Fibroblast of skin of right biceps (primary cell): ENCODE results near the gene SPEM1.
"Not testable (repeated sequence)": the region's sequence is repeated elsewhere in the genome, so short reads cannot be mapped to it uniquely, and the experiment has no call there.

Experiments
- DNase-seq: peaks from one replicate; pipeline ENCODE4 v3.0.0-alpha.2; 2013

Gene SPEM1

GRCh38 chr17:7443499-7444485, 23.7 kb downstream of the SPEM1 start:
- peak; percentile 77 for DNase-seq

DNA sequence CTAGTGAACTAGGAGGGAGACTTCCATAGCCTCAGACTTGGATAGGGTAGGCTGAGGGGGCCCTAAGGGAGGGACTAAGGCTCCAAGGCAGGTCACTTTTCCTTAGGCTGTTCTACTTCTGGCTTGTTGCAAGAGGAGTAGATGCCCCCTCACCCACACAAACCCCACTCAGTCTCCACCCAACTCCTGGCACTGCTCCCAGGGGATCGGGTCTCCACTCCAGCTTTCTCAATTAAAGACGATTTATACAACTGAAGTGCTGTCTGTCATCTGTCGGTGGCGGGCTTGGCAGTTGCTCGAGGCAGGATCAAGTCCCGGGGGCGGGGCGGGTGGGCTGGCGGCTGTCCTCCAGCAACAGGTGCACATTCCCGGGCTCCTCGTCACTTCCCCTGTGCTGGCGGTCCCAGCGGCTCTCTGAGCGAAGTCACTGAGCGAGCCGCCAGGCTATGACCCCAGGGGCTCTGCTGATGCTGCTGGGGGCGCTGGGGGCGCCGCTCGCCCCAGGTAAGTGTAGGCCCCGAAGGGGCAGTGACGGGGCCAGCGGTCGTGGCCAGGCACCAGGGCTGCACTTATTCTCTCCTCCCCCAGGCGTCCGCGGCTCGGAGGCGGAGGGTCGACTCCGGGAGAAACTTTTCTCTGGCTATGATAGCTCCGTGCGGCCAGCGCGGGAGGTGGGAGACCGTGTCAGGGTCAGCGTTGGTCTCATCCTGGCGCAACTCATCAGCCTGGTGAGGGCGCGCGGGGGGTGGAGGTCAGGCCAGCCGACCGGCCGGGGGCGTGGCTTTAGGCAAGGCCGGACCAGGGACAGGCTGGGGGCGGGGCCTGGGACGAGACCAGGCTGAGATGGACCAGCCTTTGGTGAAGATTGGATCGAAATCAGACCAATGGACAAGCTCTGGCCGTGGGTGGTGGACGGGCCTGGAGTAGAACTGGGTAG, 24.8 kb downstream of the SPEM1 start, which contains the start of gene CHRNB1:
TSS of gene CHRNB1 (plus strand) at position 380 of the 937 bp plus-strand sequence. CDS start at position 447, 67 bp downstream.
- DNase-seq, result peak; percentile 19

GRCh38 chr17:7445619-7445968, 25.5 kb downstream of the SPEM1 start:
- DNase-seq, result no peak

DNA sequence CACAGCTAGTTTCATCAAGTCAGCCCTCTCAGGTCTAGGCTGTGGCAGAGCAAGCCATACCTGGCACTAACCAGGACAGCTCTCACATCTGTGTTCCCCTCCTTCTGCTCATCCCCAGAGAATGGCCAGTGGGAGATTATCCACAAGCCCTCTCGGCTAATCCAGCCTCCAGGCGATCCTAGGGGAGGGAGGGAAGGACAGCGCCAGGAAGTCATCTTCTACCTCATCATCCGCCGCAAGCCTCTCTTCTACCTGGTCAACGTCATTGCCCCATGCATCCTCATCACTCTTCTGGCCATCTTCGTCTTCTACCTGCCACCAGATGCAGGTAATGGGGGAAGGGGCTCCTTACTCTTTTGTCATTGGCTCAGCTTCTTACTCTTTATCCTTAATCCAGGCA, 28.3 kb downstream of the SPEM1 start:
- DNase-seq, result no peak

DNA sequence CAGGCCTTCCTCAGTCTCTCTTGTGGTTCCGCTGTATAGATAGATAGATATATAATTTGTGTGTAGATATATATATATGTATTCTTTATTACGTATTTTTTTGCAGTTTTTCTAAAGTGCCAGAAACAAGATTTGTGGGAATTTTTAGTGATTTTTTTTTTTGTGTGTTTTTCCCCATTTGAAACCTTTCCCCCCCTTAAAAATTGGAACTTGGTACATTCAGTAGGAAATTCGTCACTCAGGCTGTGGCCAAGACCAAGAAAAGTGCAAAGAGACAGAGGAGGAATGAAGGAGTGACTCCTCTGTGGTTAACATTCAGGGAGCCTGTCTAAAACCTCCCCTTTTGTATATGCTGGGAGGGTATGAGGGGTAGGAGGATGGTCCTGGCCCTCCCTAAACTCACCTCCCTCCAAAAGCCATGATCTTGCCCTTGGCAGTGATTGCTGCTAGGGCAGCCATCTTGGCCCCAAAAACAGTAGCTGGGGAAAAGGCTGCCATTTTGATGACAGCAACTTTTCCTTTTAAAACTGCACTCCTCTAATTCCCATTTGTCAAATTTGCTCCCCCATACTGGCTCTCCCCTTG, 39.9 kb downstream of the SPEM1 start:
- DNase-seq, result peak; percentile 44

DNA sequence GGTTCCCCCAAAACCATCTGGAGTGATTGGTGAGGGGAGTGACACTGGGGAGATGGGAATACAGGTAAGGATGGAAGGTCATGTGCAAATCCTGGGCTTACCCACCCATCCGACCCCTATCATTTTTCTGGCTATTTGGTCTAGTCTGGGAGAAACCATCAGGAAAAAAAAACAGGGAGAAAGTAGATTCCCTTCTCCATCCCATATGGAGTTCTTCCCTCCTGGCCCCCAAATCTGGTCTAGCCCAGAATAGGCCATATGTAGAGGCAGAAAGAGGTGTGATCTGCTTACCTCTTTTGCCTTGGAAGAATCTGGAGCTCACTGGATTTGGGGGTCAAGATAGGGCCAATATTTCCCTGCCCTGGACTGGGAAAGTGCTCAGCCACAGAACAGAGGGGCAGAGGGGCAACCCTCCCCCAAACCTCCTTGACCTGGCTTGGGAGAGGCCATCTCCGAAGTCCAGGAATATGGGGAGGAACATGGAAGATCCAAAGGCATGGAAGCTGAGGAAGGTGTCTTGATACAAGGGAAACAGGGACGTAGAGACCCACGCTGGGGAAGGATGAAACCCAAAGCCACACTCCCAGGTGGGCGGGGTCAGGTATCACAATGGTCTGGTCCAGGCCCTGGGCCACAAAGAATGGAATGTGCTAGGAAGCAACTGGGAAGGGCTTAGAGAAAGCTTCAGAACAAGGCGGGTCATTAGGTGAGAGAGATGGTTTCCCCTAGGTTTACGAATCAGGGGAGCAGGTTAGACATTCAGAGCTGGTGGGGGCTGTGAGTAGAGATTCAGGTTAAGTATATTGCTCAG, 40.9 kb downstream of the SPEM1 start:
- DNase-seq, result no peak

- DNase-seq, result no peak
These were observed 42.6 kb downstream of the SPEM1 start for GRCh38 chr17:7462474-7463371.

- no peak for DNase-seq
These were observed 43.3 kb downstream of the SPEM1 start for GRCh38 chr17:7463372-7463846.

- no peak for DNase-seq
These were observed 44.0 kb downstream of the SPEM1 start for GRCh38 chr17:7464081-7464480.

- DNase-seq, result no peak
These were observed 45.6 kb downstream of the SPEM1 start for GRCh38 chr17:7465597-7466275.

- DNase-seq, result no peak
These were observed 46.2 kb downstream of the SPEM1 start for GRCh38 chr17:7466318-7466638.

DNA sequence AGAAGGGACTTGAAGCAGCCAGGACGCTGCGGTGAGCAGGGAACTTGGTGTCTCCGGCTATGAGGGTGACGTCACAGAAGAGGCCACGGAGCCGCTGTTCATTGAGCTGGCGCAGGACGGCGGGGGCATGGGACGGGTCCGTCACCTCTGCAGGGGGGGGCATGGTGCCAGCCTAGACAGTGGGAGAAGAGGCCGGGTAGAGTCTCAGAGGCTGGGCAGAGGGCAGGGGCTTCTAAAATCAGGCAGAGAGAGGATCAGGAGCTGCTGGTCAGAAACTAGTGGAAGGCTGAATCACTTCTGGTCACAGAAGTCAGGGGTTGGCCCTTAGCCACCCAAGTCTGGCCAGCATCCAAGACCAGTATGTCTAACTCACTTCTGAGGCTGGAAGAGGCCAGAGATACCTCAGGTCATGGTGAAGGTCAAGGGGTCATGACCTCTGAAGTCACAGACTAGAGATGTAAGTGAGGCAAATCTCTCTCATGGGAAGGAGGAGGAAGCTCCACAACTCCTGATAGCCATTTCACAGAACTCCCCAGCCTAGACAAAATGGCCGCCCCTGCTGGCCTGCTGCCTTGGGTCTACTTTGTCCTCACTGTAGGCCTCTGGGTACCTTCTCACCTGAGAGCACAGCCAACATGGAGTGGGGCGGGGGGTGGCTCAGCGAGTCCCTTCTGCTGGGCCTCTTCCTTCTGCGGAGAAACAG, 46.7 kb downstream of the SPEM1 start:
- no peak for DNase-seq

- DNase-seq, result no peak
These were observed 47.4 kb downstream of the SPEM1 start for GRCh38 chr17:7467498-7467897.

- no peak for DNase-seq
These were observed 48.2 kb downstream of the SPEM1 start for GRCh38 chr17:7468290-7468689.

- DNase-seq, result no peak
These were observed 48.8 kb downstream of the SPEM1 start for GRCh38 chr17:7468804-7469389.

- not testable (repeated sequence) for DNase-seq
These were observed 49.7 kb downstream of the SPEM1 start for GRCh38 chr17:7469843-7470242.

DNA sequence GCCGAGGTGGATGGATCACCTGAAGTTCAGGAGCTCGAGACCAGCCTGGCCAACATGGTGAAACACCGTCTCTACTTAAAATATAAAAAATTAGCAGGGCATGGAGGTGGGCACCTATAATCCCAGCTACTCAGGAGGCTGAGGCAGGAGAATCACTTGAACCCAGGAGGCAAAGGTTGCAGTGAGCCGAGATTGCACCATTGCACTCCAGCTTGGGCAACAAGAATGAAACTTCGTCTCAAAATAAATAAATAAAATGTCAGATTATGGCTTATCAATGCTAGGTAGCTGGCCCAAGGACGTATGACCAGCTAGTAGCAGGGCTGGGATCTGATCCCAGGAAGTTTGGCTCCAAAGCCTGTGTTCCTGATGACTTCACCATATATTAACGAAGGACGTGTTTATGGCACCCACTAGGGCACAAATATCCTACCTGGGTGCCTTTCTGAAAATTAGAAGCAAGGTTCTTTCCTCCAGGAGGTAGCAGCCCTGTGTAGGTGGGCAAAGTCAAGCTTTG, 50.4 kb downstream of the SPEM1 start:
- not testable (repeated sequence) for DNase-seq
